ENCODE data around the gene ITGA3. TPM values are rescaled to one million over a fixed set of nuclear protein-coding genes. Genes with fewer than 3 reads are reported as not detected.

ITGA3 gene
- total RNA-seq, 2 donors from 2014 or later, result 13.7 to 13.9 TPM

DNA sequence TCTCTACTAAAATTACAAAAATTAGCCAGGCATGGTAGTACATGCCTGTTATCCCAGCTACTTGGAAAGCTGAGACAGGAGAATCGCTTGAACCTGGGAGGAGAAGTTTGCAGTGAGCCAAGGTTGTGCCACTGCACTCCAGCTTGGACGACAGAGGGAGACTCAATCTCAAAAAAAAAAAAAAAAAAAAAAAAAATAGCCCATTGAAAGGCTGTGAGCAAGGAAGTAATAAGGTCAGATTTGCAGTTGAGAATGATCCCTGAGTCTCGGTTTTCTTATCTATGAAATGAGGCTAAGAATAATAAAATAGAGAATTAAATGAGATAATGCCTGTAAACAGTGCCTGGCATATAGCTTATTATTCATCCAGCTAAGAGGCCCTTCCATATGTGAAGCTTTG, 37.9 kb downstream of the ITGA3 start:
- Mint-ChIP-seq H3K4me1 (ENCODE audit: low read depth in 2 of 2) (peaks cover 28 to 32% of the 10 kb centered on the region in 2 donors), H3K36me3 (no peaks in the 10 kb centered on the region), H3K27ac (peak overlapping the region; percentile 73 to 93), H3K4me3 (peak overlapping the region; percentile 97), H3K9me3 (no peaks in the 10 kb centered on the region), H3K27me3 (no peaks in the 10 kb centered on the region)
- DNase-seq (ENCODE audit: low spot score) (no peak), ATAC-seq (no peak)

DNA sequence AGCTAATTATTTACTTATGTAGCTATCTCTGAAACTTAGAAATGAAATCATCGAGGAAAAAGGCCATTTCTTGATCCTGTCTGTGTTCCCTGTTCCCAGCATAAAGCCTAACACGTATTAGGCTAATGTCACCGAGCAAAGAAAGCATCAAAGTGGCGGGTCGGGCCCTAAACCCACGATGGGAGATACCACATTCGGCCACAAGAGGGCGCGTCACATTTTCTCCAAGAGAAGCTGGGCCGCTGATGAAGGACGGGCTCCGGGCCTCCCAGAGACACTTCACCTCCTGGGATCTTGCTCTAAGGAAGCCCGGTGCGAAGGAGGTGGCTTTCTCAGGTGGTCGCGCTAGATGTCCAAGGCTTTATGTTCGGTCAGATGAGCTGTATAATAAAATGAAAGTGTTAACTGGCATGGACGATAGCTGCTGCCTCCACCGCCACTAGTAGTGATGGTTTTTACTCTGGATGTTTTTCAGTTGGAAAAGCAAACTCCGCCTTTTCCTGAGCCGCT, 38.4 kb downstream of the ITGA3 start:
- Mint-ChIP-seq H3K27me3 (no peaks in the 10 kb centered on the region), H3K9me3 (no peaks in the 10 kb centered on the region), H3K27ac (peak overlapping the region; percentile 73 to 93), H3K4me3 (peak overlapping the region; percentile 97), H3K36me3 (no peaks in the 10 kb centered on the region), H3K4me1 (ENCODE audit: low read depth in 2 of 2) (peaks cover 28 to 32% of the 10 kb centered on the region in 2 donors)
- DNase-seq (ENCODE audit: low spot score), result peak; percentile 89
- ATAC-seq, result peak; percentile 52 to 66

GRCh38 chr17:50094753-50095619, 39.1 kb downstream of the ITGA3 start, which contains the start of gene PDK2:
Gene PDK2 (plus strand): TSS chr17:50095351. CDS start chr17:50095436, 85 bp downstream.
- Mint-ChIP-seq H3K4me3 (peak within 1 kb of the TSS; percentile 97), H3K36me3 (no peaks in the 10 kb centered on the region), H3K9me3 (no peaks in the 10 kb centered on the region), H3K4me1 (ENCODE audit: low read depth in 2 of 2) (peaks cover 33 to 39% of the 10 kb centered on the region in 2 donors), H3K27ac (peak within 1 kb of the TSS; percentile 73 to 93), H3K27me3 (no peaks in the 10 kb centered on the region)
- DNase-seq (ENCODE audit: low spot score), result peak; percentile 97
- peak; percentile 96 for ATAC-seq

DNA sequence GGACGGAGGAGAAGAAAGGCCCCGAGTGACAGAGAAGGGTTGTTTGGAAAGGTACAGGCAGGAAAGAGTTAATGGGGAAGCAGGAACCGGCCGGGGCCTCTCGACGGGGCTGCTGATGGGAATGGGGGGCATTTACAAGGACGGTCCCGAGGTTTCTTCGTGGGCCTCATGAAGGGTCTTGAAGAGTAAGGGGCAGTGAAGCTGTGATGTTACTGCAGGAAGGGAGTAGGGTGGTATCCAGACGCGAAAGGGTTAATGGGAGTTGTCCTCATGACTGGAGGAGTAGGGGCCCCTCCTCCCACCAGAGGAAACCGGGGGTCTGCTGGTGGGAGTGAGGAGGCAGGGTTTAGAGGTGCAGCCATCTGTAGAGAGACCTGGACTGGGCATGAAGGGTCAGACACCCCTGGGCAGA, 39.7 kb downstream of the ITGA3 start:
- Mint-ChIP-seq H3K27ac (peak overlapping the region; percentile 73 to 93), H3K4me1 (ENCODE audit: low read depth in 2 of 2) (peaks cover 40 to 45% of the 10 kb centered on the region in 2 donors), H3K36me3 (no peaks in the 10 kb centered on the region), H3K4me3 (peak overlapping the region; percentile 97), H3K9me3 (no peaks in the 10 kb centered on the region), H3K27me3 (no peaks in the 10 kb centered on the region)
- ATAC-seq (no peak), DNase-seq (ENCODE audit: low spot score) (no peak)

DNA sequence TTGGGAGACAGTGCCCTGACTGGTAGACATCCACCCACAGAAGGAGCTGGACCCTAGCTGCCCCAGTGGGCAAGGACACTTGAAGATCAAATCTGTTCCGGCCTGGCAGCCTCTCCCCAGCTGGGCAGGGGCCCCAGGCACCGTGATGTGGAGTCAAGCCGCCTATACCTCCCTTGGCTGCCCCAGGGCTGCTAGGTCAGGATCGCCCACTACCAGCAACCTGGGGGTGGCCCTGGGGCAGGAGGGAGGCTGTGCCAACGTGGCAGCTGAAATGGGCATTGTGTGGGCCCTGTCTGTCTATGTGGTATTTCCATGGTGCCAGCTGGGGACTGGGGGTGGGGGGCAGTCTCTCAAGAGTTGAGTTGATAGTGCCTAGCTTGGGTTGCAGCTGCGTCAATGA, 40.2 kb downstream of the ITGA3 start:
- Mint-ChIP-seq H3K27ac (peak overlapping the region; percentile 73 to 93), H3K4me3 (peak overlapping the region; percentile 97), H3K36me3 (no peaks in the 10 kb centered on the region), H3K4me1 (ENCODE audit: low read depth in 2 of 2) (peaks cover 41 to 48% of the 10 kb centered on the region in 2 donors), H3K9me3 (no peaks in the 10 kb centered on the region), H3K27me3 (no peaks in the 10 kb centered on the region)
- no peak for DNase-seq (ENCODE audit: low spot score)
- no peak for ATAC-seq

- H3K9me3 Mint-ChIP-seq, result no peaks in the 10 kb centered on the region
- no peak for DNase-seq (ENCODE audit: low spot score)
- no peak overlapping the region for H3K4me3 Mint-ChIP-seq
- no peak overlapping the region for H3K27ac Mint-ChIP-seq
- ATAC-seq, result no peak
- H3K36me3 Mint-ChIP-seq, result no peaks in the 10 kb centered on the region
- peaks cover 41 to 48% of the 10 kb centered on the region in 2 donors for H3K4me1 Mint-ChIP-seq (ENCODE audit: low read depth in 2 of 2)
- no peaks in the 10 kb centered on the region for H3K27me3 Mint-ChIP-seq
Measured at GRCh38 chr17:50096758-50097157, 40.8 kb downstream of the ITGA3 start.

DNA sequence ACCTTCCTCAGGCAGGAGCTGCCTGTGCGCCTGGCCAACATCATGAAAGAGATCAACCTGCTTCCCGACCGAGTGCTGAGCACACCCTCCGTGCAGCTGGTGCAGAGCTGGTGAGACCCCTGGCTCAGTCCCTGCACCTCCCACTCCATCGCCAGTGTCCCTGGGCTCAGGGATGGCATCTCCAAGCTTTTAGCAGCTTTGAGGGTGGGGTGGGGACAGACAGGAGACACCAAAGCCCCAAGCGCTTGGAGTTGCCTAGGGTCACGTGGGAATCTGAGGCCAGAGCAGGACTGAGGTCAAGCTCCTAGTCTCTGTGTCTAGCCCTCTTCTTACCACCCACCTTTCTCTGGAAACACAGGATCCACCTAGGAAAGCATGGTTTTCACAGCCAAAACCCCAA, 41.5 kb downstream of the ITGA3 start:
- Mint-ChIP-seq H3K36me3 (no peaks in the 10 kb centered on the region), H3K4me3 (no peak overlapping the region), H3K4me1 (ENCODE audit: low read depth in 2 of 2) (peaks cover 41 to 48% of the 10 kb centered on the region in 2 donors), H3K9me3 (no peaks in the 10 kb centered on the region), H3K27me3 (no peaks in the 10 kb centered on the region), H3K27ac (no peak overlapping the region)
- ATAC-seq (no peak), DNase-seq (ENCODE audit: low spot score) (no peak)

GRCh38 chr17:50097926-50098325, 42.0 kb downstream of the ITGA3 start:
- H3K4me3 Mint-ChIP-seq, result no peak overlapping the region
- peaks cover 41 to 48% of the 10 kb centered on the region in 2 donors for H3K4me1 Mint-ChIP-seq (ENCODE audit: low read depth in 2 of 2)
- H3K27me3 Mint-ChIP-seq, result no peaks in the 10 kb centered on the region
- no peak for DNase-seq (ENCODE audit: low spot score)
- H3K27ac Mint-ChIP-seq, result no peak overlapping the region
- no peaks in the 10 kb centered on the region for H3K9me3 Mint-ChIP-seq
- no peaks in the 10 kb centered on the region for H3K36me3 Mint-ChIP-seq
- no peak for ATAC-seq

- no peaks in the 10 kb centered on the region for H3K27me3 Mint-ChIP-seq
- H3K4me3 Mint-ChIP-seq, result no peak overlapping the region
- H3K36me3 Mint-ChIP-seq, result no peaks in the 10 kb centered on the region
- ATAC-seq (no peak), DNase-seq (ENCODE audit: low spot score) (no peak)
- H3K27ac Mint-ChIP-seq, result peak overlapping the region in 1 of 2 donors; percentile 79
- peaks cover 38 to 43% of the 10 kb centered on the region in 2 donors for H3K4me1 Mint-ChIP-seq (ENCODE audit: low read depth in 2 of 2)
- no peaks in the 10 kb centered on the region for H3K9me3 Mint-ChIP-seq
Measured at GRCh38 chr17:50098583-50098982, 42.7 kb downstream of the ITGA3 start.

GRCh38 chr17:50099003-50099402, 43.1 kb downstream of the ITGA3 start:
- Mint-ChIP-seq H3K27me3 (no peaks in the 10 kb centered on the region), H3K27ac (peak overlapping the region in 1 of 2 donors; percentile 79), H3K9me3 (no peaks in the 10 kb centered on the region), H3K36me3 (no peaks in the 10 kb centered on the region), H3K4me3 (no peak overlapping the region), H3K4me1 (ENCODE audit: low read depth in 2 of 2) (peaks cover 38 to 42% of the 10 kb centered on the region in 2 donors)
- DNase-seq (ENCODE audit: low spot score) (no peak), ATAC-seq (no peak)

DNA sequence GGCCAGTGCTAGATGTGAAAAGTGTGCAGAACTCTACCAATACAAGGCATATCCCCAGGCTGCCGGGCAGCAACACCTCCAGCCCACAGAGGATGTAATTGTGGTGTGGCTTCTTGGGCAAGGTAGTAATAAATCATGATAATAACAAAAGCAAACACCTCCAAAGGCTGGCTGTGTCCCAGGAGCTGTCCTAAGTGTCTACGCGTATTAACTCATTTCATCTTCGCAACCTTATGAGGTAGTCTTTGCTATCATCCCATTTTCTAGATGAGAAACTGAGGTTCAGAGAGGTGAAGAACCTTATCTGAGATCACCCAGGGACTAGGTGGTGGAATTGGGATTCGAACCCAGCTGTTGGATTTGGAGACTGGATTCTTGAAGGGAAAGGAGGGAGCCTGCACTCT, 44.6 kb downstream of the ITGA3 start:
- no peak overlapping the region for H3K4me3 Mint-ChIP-seq
- peak; percentile 29 to 30 for ATAC-seq
- no peaks in the 10 kb centered on the region for H3K9me3 Mint-ChIP-seq
- no peaks in the 10 kb centered on the region for H3K27me3 Mint-ChIP-seq
- no peak for DNase-seq (ENCODE audit: low spot score)
- peaks cover 26 to 27% of the 10 kb centered on the region in 2 donors for H3K4me1 Mint-ChIP-seq (ENCODE audit: low read depth in 2 of 2)
- H3K36me3 Mint-ChIP-seq, result no peaks in the 10 kb centered on the region
- H3K27ac Mint-ChIP-seq, result peak overlapping the region; percentile 2 to 79

- no peaks in the 10 kb centered on the region for H3K27me3 Mint-ChIP-seq
- peaks cover 21 to 23% of the 10 kb centered on the region in 2 donors for H3K4me1 Mint-ChIP-seq (ENCODE audit: low read depth in 2 of 2)
- no peak overlapping the region for H3K4me3 Mint-ChIP-seq
- DNase-seq (ENCODE audit: low spot score) (no peak), ATAC-seq (no peak)
- no peaks in the 10 kb centered on the region for H3K36me3 Mint-ChIP-seq
- H3K27ac Mint-ChIP-seq, result no peak overlapping the region
- no peaks in the 10 kb centered on the region for H3K9me3 Mint-ChIP-seq
Measured at GRCh38 chr17:50100921-50101345, 45.0 kb downstream of the ITGA3 start.

DNA sequence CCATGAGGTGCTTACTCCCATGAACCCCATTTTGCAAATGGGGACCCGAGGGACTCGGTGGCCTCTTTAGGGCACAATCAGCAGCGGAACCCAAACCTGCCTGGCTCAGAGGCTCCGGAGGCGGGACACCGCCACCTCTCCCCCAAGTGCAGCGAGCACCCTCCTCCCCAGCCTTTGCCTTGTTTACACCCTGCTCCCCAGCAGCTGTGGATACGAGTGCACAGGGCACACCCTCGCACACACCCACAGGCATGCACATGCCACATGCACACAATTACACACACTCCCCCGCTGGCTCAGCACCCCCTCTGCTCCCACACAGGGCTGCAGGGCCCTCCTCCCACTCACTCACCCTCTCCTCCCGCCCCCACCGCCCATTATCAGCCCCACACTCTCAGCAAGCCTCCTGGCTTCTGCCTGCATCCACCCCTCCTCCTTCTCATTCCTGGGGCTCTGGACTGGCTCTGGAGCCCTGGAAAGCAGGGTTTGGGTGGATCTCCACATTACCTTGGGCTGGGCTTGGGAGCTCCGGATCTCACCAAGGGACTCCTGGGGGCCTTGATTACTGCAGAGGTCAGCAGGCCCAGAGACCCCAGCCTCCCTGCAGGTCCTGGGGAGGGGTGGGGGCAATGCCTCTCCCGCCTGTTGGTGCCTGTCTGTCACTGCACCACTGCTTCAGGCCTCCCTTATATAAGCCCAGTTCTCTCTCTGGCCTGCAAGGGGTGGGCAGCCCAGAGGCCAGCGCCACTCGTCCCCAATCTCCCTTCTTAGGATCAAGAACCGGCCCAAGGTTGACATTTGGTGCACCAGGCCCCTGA, 45.6 kb downstream of the ITGA3 start:
- H3K4me3 Mint-ChIP-seq, result no peak overlapping the region
- no peak overlapping the region for H3K27ac Mint-ChIP-seq
- DNase-seq (ENCODE audit: low spot score) (no peak), ATAC-seq (no peak)
- no peaks in the 10 kb centered on the region for H3K27me3 Mint-ChIP-seq
- no peaks in the 10 kb centered on the region for H3K36me3 Mint-ChIP-seq
- no peaks in the 10 kb centered on the region for H3K9me3 Mint-ChIP-seq
- H3K4me1 Mint-ChIP-seq (ENCODE audit: low read depth in 2 of 2), result peaks cover 20 to 21% of the 10 kb centered on the region in 2 donors
